ENCODE results near the gene MESP2. TPM values are rescaled to one million over a fixed set of nuclear protein-coding genes. Genes with fewer than 3 reads are reported as not detected.

Gene MESP2
- total RNA-seq, 1 donor from 2014 or later: 0.29 TPM

- Histone ChIP-seq H3K27me3 (ENCODE audit: control insufficient read depth, insufficient read depth, low read length) (peaks cover 2% of the 10 kb centered on the region), H3K36me3 (ENCODE audit: control insufficient read depth, insufficient read depth, low read length) (no peaks in the 10 kb centered on the region), H3K4me3 (ENCODE audit: low read depth, low read length) (no peak overlapping the region)
- DNase-seq (ENCODE audit: low read depth): no peak
- TF ChIP-seq, protein P1, sequence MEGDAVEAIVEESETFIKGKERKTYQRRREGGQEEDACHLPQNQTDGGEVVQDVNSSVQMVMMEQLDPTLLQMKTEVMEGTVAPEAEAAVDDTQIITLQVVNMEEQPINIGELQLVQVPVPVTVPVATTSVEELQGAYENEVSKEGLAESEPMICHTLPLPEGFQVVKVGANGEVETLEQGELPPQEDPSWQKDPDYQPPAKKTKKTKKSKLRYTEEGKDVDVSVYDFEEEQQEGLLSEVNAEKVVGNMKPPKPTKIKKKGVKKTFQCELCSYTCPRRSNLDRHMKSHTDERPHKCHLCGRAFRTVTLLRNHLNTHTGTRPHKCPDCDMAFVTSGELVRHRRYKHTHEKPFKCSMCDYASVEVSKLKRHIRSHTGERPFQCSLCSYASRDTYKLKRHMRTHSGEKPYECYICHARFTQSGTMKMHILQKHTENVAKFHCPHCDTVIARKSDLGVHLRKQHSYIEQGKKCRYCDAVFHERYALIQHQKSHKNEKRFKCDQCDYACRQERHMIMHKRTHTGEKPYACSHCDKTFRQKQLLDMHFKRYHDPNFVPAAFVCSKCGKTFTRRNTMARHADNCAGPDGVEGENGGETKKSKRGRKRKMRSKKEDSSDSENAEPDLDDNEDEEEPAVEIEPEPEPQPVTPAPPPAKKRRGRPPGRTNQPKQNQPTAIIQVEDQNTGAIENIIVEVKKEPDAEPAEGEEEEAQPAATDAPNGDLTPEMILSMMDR (IDR thresholded peaks at IDR 0.05; ENCODE audit: insufficient read depth, low read length, poor library complexity, severe bottlenecking): no peak
Measured at GRCh38 chr15:89770041-89770440, 6.1 kb upstream of the MESP2 start.

- Histone ChIP-seq H3K27me3 (ENCODE audit: control insufficient read depth, insufficient read depth, low read length) (no peaks in the 10 kb centered on the region), H3K4me3 (ENCODE audit: low read depth, low read length) (no peak overlapping the region), H3K36me3 (ENCODE audit: control insufficient read depth, insufficient read depth, low read length) (no peaks in the 10 kb centered on the region)
- TF ChIP-seq, protein P1 (IDR thresholded peaks at IDR 0.05; ENCODE audit: insufficient read depth, low read length, poor library complexity, severe bottlenecking): no peak
- DNase-seq (ENCODE audit: low read depth): no peak
Measured at GRCh38 chr15:89772932-89773583, 3.1 kb upstream of the MESP2 start.

DNA sequence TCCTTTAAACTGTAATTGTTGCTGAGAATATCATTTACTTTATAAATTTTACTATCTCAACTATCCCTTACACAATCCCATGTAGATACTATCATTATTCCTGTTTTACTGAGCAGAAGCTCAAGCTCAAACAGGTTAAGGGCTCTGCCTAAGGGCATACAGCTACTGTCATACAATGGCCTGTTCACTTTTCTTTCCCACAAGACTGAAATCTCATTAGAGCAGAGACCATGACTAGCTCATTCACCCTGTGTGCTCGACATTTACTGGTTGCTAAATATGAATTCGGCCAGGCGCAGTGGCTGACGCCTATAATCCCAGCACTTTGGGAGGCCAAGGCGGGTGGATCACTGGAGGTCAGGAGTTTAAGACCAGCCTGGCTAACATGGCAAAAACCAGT lies 1.6 kb upstream of the MESP2 start:
- TF ChIP-seq, protein P1 (IDR thresholded peaks at IDR 0.05; ENCODE audit: insufficient read depth, low read length, poor library complexity, severe bottlenecking): no peak
- no peak for DNase-seq (ENCODE audit: low read depth)
- Histone ChIP-seq H3K27me3 (ENCODE audit: control insufficient read depth, insufficient read depth, low read length) (no peaks in the 10 kb centered on the region), H3K36me3 (ENCODE audit: control insufficient read depth, insufficient read depth, low read length) (no peaks in the 10 kb centered on the region), H3K4me3 (ENCODE audit: low read depth, low read length) (no peak overlapping the region)

- no peak overlapping the region for H3K4me3 ChIP-seq (ENCODE audit: low read depth, low read length)
- no peak for DNase-seq (ENCODE audit: low read depth)
- H3K36me3 ChIP-seq (ENCODE audit: control insufficient read depth, insufficient read depth, low read length): no peaks in the 10 kb centered on the region
- no peaks in the 10 kb centered on the region for H3K27me3 ChIP-seq (ENCODE audit: control insufficient read depth, insufficient read depth, low read length)
- TF ChIP-seq, protein P1 (IDR thresholded peaks at IDR 0.05; ENCODE audit: insufficient read depth, low read length, poor library complexity, severe bottlenecking): no peak
Measured at GRCh38 chr15:89775815-89776214, 317 bp upstream of the MESP2 start.

DNA sequence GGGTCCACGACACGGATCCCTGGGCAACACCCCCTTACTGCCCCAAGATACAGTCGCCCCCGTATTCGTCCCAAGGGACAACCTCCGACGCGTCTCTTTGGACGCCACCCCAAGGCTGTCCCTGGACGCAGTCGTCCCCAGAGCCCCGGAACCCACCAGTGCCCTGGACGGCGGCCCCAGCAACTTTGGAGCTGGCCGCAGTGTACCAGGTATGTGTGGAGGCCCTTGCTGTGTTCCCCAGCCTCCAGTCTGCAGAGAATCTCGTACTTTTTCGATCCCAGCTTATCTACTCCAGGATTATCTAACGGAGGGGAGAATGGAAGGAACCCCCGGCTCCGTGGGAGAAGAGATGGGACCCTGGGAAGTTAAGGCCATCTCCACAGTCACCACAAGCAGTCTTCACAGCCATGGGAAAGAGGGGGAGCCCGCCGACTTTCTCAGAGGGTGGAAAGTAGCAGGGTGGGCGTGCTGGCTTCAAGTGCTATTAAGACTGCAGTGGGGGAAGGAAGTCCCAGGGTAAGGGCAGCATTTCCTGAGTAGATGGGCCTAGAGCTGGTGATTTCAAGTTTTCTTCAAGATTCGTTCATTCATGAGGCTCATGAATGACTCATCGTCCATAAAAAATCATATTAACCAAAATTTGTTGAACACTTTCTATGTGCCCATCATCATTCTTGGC lies 1.1 kb downstream of the MESP2 start:
- H3K36me3 ChIP-seq (ENCODE audit: control insufficient read depth, insufficient read depth, low read length): no peaks in the 10 kb centered on the region
- no peak overlapping the region for H3K4me3 ChIP-seq (ENCODE audit: low read depth, low read length)
- H3K27me3 ChIP-seq (ENCODE audit: control insufficient read depth, insufficient read depth, low read length): no peaks in the 10 kb centered on the region
- no peak for DNase-seq (ENCODE audit: low read depth)
- TF ChIP-seq, protein P1 (IDR thresholded peaks at IDR 0.05; ENCODE audit: insufficient read depth, low read length, poor library complexity, severe bottlenecking): no peak

Data from kidney epithelial cell (primary cell).